Gastrocnemius medialis (tissue), 4 donors: ENCODE measurements around the gene ERC1. TPM values are rescaled to one million over a fixed set of nuclear protein-coding genes. Genes with fewer than 3 reads are reported as not detected.

Experiments
- ATAC-seq, 2 donors: fragments of 150-250 bp; one replicate each; pipeline ENCODE4 v1.9.1; 2016
- DNase-seq, 2 donors: peaks; one replicate each; pipeline ENCODE4 v3.0.0-alpha.2; 2019
- H3K27ac ChIP-seq, 4 donors: fragments of 200-600 bp; sonication (generic); 1 replicate in 1 of 4; 2 replicates in 3 of 4; pipeline ENCODE4 v1.5.1; 2016 to 2018; ENCODE audit warnings: mild to moderate bottlenecking in 2 of 4, moderate library complexity in 1 of 4
- H3K27me3 ChIP-seq, 3 donors: fragments of 200-600 bp; sonication (generic) in 2 of 3; 1 replicate in 1 of 3; 2 replicates in 2 of 3; pipeline versions ENCODE4 v1.5.1 to v1.6.0; 2016 to 2019; ENCODE audit warnings: mild to moderate bottlenecking in 1 of 3, moderate library complexity in 1 of 3
- H3K36me3 ChIP-seq, 2 donors: fragments of 200-600 bp; sonication (generic) in 1 of 2; one replicate each; pipeline ENCODE4 v1.5.1; 2017 to 2018
- H3K4me1 ChIP-seq, 2 donors: fragments of 200-600 bp; sonication (generic) in 1 of 2; one replicate each; pipeline ENCODE4 v1.5.1; 2016 to 2017; ENCODE audit warnings: mild to moderate bottlenecking in 2 of 2
- H3K4me3 ChIP-seq, 4 donors: fragments of 200-600 bp; sonication (generic) in 3 of 4; 1 replicate in 1 of 4; 2 replicates in 3 of 4; pipeline ENCODE4 v1.5.1; 2016 to 2019; ENCODE audit warnings: mild to moderate bottlenecking in 2 of 4
- H3K9me3 ChIP-seq, 3 donors: fragments of 200-600 bp; sonication (generic) in 2 of 3; 1 replicate in 1 of 3; 2 replicates in 2 of 3; pipeline ENCODE4 v1.5.1; 2016 to 2019
- CTCF ChIP-seq, 5 experiments: fragments of 450-650 bp in 3 of 5; fragments of 200-600 bp in 2 of 5; sonication (generic) in 2 of 5; IDR thresholded peaks in 4 of 5; conservative IDR thresholded peaks in 1 of 5; 1 replicate in 4 of 5; 2 replicates in 1 of 5; pipeline ENCODE4 v1.5.1; 2016 to 2019; ENCODE audit warnings: antibody characterized with exemption in 5 of 5, mild to moderate bottlenecking in 3 of 5, moderate library complexity in 3 of 5
- POLR2A ChIP-seq, 2 donors: fragments of 450-650 bp; IDR thresholded peaks; one replicate each; pipeline ENCODE4 v1.6.1; 2017; ENCODE audit warnings: antibody characterized with exemption in 2 of 2, mild to moderate bottlenecking in 2 of 2, moderate library complexity in 2 of 2
- in situ Hi-C, 4 donors: fragments of 200-750 bp; cut with MboI; loops; one replicate each; pipeline versions ENCODE4 v1.15.0 to v1.8.0; 2017; ENCODE audit warnings: low sequenced_read_pairs in 4 of 4
- intact Hi-C: fragments of 100-400 bp; cut with DNase I; formaldehyde crosslinking; loops from one replicate; pipeline ENCODE4 v1.15.1; 2023; ENCODE audit warnings: low total_unique reads
- total RNA-seq, 4 donors: library from RNA; depleted of rRNA; stranded (reverse); fragments of >200 nt; gene quantifications; one replicate each; pipeline versions ENCODE4 v1.1.0 to v1.2.3, GENCODE V29; 2016

Gene ERC1
- total RNA-seq, 4 donors from 2014 or later, result 20.3 to 39.1 (median 23.5) TPM

GRCh38 chr12:954741-955140 is 36.3 kb upstream of the ERC1 start:
- intact Hi-C loops (loop anchor here (5.0 kb wide), 1 partner anchor 628 kb away; no protein-coding TSS in a partner anchor), in situ Hi-C loops (loop anchor here (5.0 to 25.0 kb wide), 5 partner anchors 140 to 392 kb away; no protein-coding TSS in a partner anchor)
- no peaks in the 10 kb centered on the region for H3K9me3 ChIP-seq
- TF ChIP-seq POLR2A (IDR thresholded peaks at IDR 0.05) (no peak), CTCF (IDR thresholded peaks at IDR 0.05 in 4 of 5, conservative IDR thresholded peaks at IDR 0.05 in 1 of 5) (no peak)
- DNase-seq (no peak), ATAC-seq (no peak)
- H3K36me3 ChIP-seq, result no peaks in the 10 kb centered on the region
- no peaks in the 10 kb centered on the region for H3K27me3 ChIP-seq
- H3K4me1 ChIP-seq, result no peaks in the 10 kb centered on the region
- H3K4me3 ChIP-seq, result no peak overlapping the region
- H3K27ac ChIP-seq, result no peak overlapping the region

- no peaks in the 10 kb centered on the region for H3K27me3 ChIP-seq
- DNase-seq (no peak), ATAC-seq (no peak)
- H3K4me1 ChIP-seq, result no peaks in the 10 kb centered on the region
- in situ Hi-C loops, result loop anchor here in 3 of 4 donors (10.0 to 25.0 kb wide), 3 partner anchors 141 to 394 kb away; no protein-coding TSS in a partner anchor
- intact Hi-C loops, result no loop called here
- TF ChIP-seq POLR2A (IDR thresholded peaks at IDR 0.05), result no peak
- no peak overlapping the region for H3K4me3 ChIP-seq
- H3K27ac ChIP-seq, result no peak overlapping the region
- H3K9me3 ChIP-seq, result no peaks in the 10 kb centered on the region
- no peaks in the 10 kb centered on the region for H3K36me3 ChIP-seq
These were observed 35.1 kb upstream of the ERC1 start for GRCh38 chr12:955939-956338.

- ATAC-seq, result peak; percentile 30 to 52
- intact Hi-C loops, result no loop called here
- DNase-seq, result no peak
- Histone ChIP-seq H3K27me3 (no peaks in the 10 kb centered on the region), H3K27ac (peak overlapping the region in 1 of 4 donors; percentile 49), H3K4me1 (no peaks in the 10 kb centered on the region), H3K36me3 (no peaks in the 10 kb centered on the region), H3K4me3 (no peak overlapping the region), H3K9me3 (no peaks in the 10 kb centered on the region)
- in situ Hi-C loops, result loop anchor here in 3 of 4 donors (10.0 to 25.0 kb wide), 3 partner anchors 144 to 396 kb away; no protein-coding TSS in a partner anchor
- TF ChIP-seq POLR2A (IDR thresholded peaks at IDR 0.05) (no peak), CTCF (IDR thresholded peaks at IDR 0.05 in 4 of 5, conservative IDR thresholded peaks at IDR 0.05 in 1 of 5) (no peak)
These were observed 32.4 kb upstream of the ERC1 start for GRCh38 chr12:958588-959123.

- intact Hi-C loops, result no loop called here
- no peaks in the 10 kb centered on the region for H3K9me3 ChIP-seq
- H3K27ac ChIP-seq, result no peak overlapping the region
- no peak for ATAC-seq
- TF ChIP-seq POLR2A (IDR thresholded peaks at IDR 0.05), result no peak
- no peak for TF ChIP-seq CTCF (IDR thresholded peaks at IDR 0.05 in 4 of 5, conservative IDR thresholded peaks at IDR 0.05 in 1 of 5)
- no peaks in the 10 kb centered on the region for H3K27me3 ChIP-seq
- no peaks in the 10 kb centered on the region for H3K4me1 ChIP-seq
- H3K4me3 ChIP-seq, result no peak overlapping the region
- DNase-seq, result no peak
- in situ Hi-C loops, result loop anchor here in 1 of 4 donors (25.0 kb wide), 1 partner anchor 404 kb away; no protein-coding TSS in a partner anchor
- H3K36me3 ChIP-seq, result no peaks in the 10 kb centered on the region
These were observed 24.3 kb upstream of the ERC1 start for GRCh38 chr12:966724-967123.

GRCh38 chr12:967641-968040 is 23.4 kb upstream of the ERC1 start:
- Histone ChIP-seq H3K9me3 (no peaks in the 10 kb centered on the region), H3K27me3 (no peaks in the 10 kb centered on the region), H3K4me3 (no peak overlapping the region), H3K36me3 (no peaks in the 10 kb centered on the region), H3K4me1 (no peaks in the 10 kb centered on the region), H3K27ac (no peak overlapping the region)
- in situ Hi-C loops (loop anchor here in 1 of 4 donors (25.0 kb wide), 1 partner anchor 405 kb away; no protein-coding TSS in a partner anchor), intact Hi-C loops (no loop called here)
- no peak for DNase-seq
- no peak for TF ChIP-seq POLR2A (IDR thresholded peaks at IDR 0.05)
- no peak for TF ChIP-seq CTCF (IDR thresholded peaks at IDR 0.05 in 4 of 5, conservative IDR thresholded peaks at IDR 0.05 in 1 of 5)
- ATAC-seq, result no peak
